K562 (cell line): ENCODE results near the gene CTTNBP2. TPM values are rescaled to one million over a fixed set of nuclear protein-coding genes. Genes with fewer than 3 reads are reported as not detected.

Experiments used
- BCOR ChIP-seq: fragments of 450-650 bp; IDR thresholded peaks from 2 replicates; pipeline ENCODE4 v1.6.1; 2016
- CBFA2T3 ChIP-seq: fragments of 450-650 bp; IDR thresholded peaks from 2 replicates; pipeline ENCODE4 v1.6.1; 2017
- CHD1 ChIP-seq: fragments of 200-600 bp; sonication (generic); IDR thresholded peaks from one replicate; pipeline ENCODE4 v1.6.1; 2012; ENCODE audit warnings: mild to moderate bottlenecking, moderate library complexity, low read length, inconsistent platforms
- CTCF ChIP-seq, 3 experiments: IDR thresholded peaks in 2 of 3; conservative IDR thresholded peaks in 1 of 3; 2 replicates each; pipeline ENCODE4 v1.5.1; 2011 to 2012; ENCODE audit warnings: low read length in 3 of 3, mild to moderate bottlenecking in 3 of 3, control low read depth in 2 of 3, improper control_type of control experiment in 1 of 3, inconsistent platforms in 1 of 3, low read depth in 1 of 3, mixed read lengths in 1 of 3, moderate library complexity in 1 of 3; ENCODE audit not compliant: insufficient read depth in 2 of 3
- DIDO1 ChIP-seq: fragments of 450-650 bp; IDR thresholded peaks from 2 replicates; pipeline ENCODE4 v1.6.1; 2016; ENCODE audit warnings: low read depth, missing biosample characterization, missing genetic modification characterization
- E4F1 ChIP-seq: fragments of 250-450 bp; sonication (Bioruptor Pico); IDR thresholded peaks from 2 replicates; pipeline ENCODE4 v1.5.0; 2021; ENCODE audit warnings: mild to moderate bottlenecking, borderline replicate concordance
- ILF3 ChIP-seq: fragments of 450-650 bp; IDR thresholded peaks from 2 replicates; pipeline ENCODE4 v1.6.1; 2018; ENCODE audit warnings: antibody characterized with exemption, mild to moderate bottlenecking, moderate library complexity, borderline replicate concordance
- MYNN ChIP-seq, 2 experiments: sonication (generic); formaldehyde crosslinking in 1 of 2; IDR thresholded peaks; 2 replicates each; pipeline versions ENCODE4 v1.5.0 to v1.6.1; 2016 to 2020; ENCODE audit warnings: antibody characterized with exemption in 1 of 2, missing genetic modification reagents in 1 of 2
- RBM15 ChIP-seq: fragments of 200-400 bp; formaldehyde crosslinking; IDR thresholded peaks from 2 replicates; pipeline ENCODE4 v1.6.1; 2018; ENCODE audit warnings: mild to moderate bottlenecking, low read length, moderate library complexity; ENCODE audit not compliant: insufficient read depth
- RBM25 ChIP-seq: fragments of 200-400 bp; formaldehyde crosslinking; IDR thresholded peaks from 2 replicates; pipeline ENCODE4 v1.6.1; 2018; ENCODE audit warnings: low read length, low read depth, moderate library complexity; ENCODE audit not compliant: severe bottlenecking
- REST ChIP-seq, 2 experiments: fragments of 450-650 bp; formaldehyde crosslinking in 1 of 2; IDR thresholded peaks; 2 replicates each; pipeline versions ENCODE4 v1.4.0 to v1.6.1; 2014 to 2020; ENCODE audit warnings: mild to moderate bottlenecking in 2 of 2, borderline replicate concordance in 1 of 2, low read depth in 1 of 2
- ZNF354B ChIP-seq: fragments of 250-450 bp; sonication (Bioruptor Pico); IDR thresholded peaks from 2 replicates; pipeline ENCODE4 v1.4.0; 2020
- ZNF551 ChIP-seq: fragments of 250-450 bp; sonication (Bioruptor Pico); IDR thresholded peaks from 2 replicates; pipeline ENCODE4 v1.5.0; 2021; ENCODE audit warnings: mild to moderate bottlenecking, moderate library complexity
- ZNF699 ChIP-seq: fragments of 250-450 bp; sonication (Bioruptor Pico); IDR thresholded peaks from 2 replicates; pipeline ENCODE4 v1.8.0; 2021; ENCODE audit warnings: mild to moderate bottlenecking, moderate library complexity; ENCODE audit not compliant: insufficient replicate concordance
- polyA plus RNA-seq, 8 experiments: library from polyadenylated mRNA; depleted of rRNA in 4 of 8; stranded (reverse) in 5 of 8; unstranded in 3 of 8; fragments of >200 nt; fragmentation: Nextera tagmentation in 2 of 8; fragmentation: Illumina TruSeq in 1 of 8; extraction: Ambion mirVana in 2 of 8; extraction: Trizol in 1 of 8; gene quantifications; 2 replicates each; pipeline versions ENCODE4 v1.2.1 to v1.2.3, GENCODE V29; 2011 to 2014; ENCODE audit warnings: inconsistent platforms in 1 of 8, missing spikeins in 1 of 8
- total RNA-seq, 7 experiments: library from RNA; depleted of rRNA in 6 of 7; stranded (reverse); fragments of >200 nt in 6 of 7; fragmentation: Illumina TruSeq in 2 of 7; extraction: Trizol in 2 of 7; gene quantifications; 2 replicates each; pipeline versions ENCODE4 v1.2.1 to v1.2.3, GENCODE V29; 2011 to 2021; ENCODE audit warnings: low replicate concordance in 1 of 7

Gene CTTNBP2
- total and polyA plus RNA-seq, 9 of the 15 experiments (the other 6 are each of a cell fraction or from before 2014, with no cell fraction given) = 0.05 TPM; not detected in 8

GRCh38 chr7:117791877-117792780 lies 81.1 kb downstream of the CTTNBP2 start (continued):
- TF ChIP-seq CTCF (IDR thresholded peaks at IDR 0.05 in 2 of 3, conservative IDR thresholded peaks at IDR 0.05 in 1 of 3; ENCODE audit: insufficient read depth in 2 of 3, low read depth in 1 of 3, low read length in 3 of 3) = peak; percentile 59 to 74 (median 59); a peak in 5 of 6 replicates
- TF ChIP-seq CHD1 = no peak
- TF ChIP-seq ILF3 = no peak
- TF ChIP-seq ZNF699 = no peak
- peak; percentile 91 for TF ChIP-seq MYNN (IDR thresholded peaks at IDR 0.05)
- TF ChIP-seq MYNN (CRISPR knock-in tag; IDR thresholded peaks at IDR 0.05) = no peak
- TF ChIP-seq ZNF354B = 0 out of 2 replicates have a peak, but pooled peaks have one; percentile 7
- no peak for TF ChIP-seq RBM25
- peak; percentile 97 for TF ChIP-seq CBFA2T3
- peak; percentile 95 for TF ChIP-seq BCOR
- TF ChIP-seq RBM15 = no peak
- no peak for TF ChIP-seq E4F1 (CRISPR knock-in tag)
- 0 out of 2 replicates have a peak, but pooled peaks have one; percentile 26 for TF ChIP-seq DIDO1 (tag)
- no peak for TF ChIP-seq ZNF551 (CRISPR knock-in tag)
- peak; percentile 31; the same call in 1 of the 2 replicates for TF ChIP-seq REST (IDR thresholded peaks at IDR 0.05; ENCODE audit: borderline replicate concordance)
- TF ChIP-seq REST (CRISPR knock-in tag; IDR thresholded peaks at IDR 0.05; ENCODE audit: low read depth) = no peak
